ENCODE data around the gene EML3. TPM values are rescaled to one million over a fixed set of nuclear protein-coding genes. Genes with fewer than 3 reads are reported as not detected.

Gene EML3
- total RNA-seq, 1 experiment from 2014 or later = 51.4 TPM

- Mint-ChIP-seq H3K27ac (ENCODE audit: unreplicated experiment) (peak overlapping the region; percentile 78), H3K27me3 (ENCODE audit: unreplicated experiment) (no peaks in the 10 kb centered on the region), H3K36me3 (ENCODE audit: insufficient read depth, unreplicated experiment) (peaks cover 80% of the 10 kb centered on the region), H3K9me3 (ENCODE audit: low read depth, unreplicated experiment) (no peaks in the 10 kb centered on the region), H3K4me1 (ENCODE audit: low read depth, unreplicated experiment) (peaks cover 35% of the 10 kb centered on the region), H3K4me3 (ENCODE audit: low read depth, unreplicated experiment) (peak overlapping the region; percentile 88)
- no TSS peak for BruUV-seq (replicated peaks)
- CTCF ChIA-PET = interaction anchor here (1.1 to 2.1 kb wide), 5 partner anchors 9 to 58 kb away, joined by 3 to 21 read pairs (median 7); partner anchors contain the start of genes B3GAT3 and TUT1
- DNase-seq = no peak
- no peak for TF ChIP-seq CTCF (IDR thresholded peaks at IDR 0.05; ENCODE audit: unreplicated experiment)
- intact Hi-C loops (cut with micrococcal nuclease; ENCODE audit: unreplicated experiment) = no loop called here
Observed at GRCh38 chr11:62600367-62601121, 12.0 kb downstream of the EML3 start.

DNA sequence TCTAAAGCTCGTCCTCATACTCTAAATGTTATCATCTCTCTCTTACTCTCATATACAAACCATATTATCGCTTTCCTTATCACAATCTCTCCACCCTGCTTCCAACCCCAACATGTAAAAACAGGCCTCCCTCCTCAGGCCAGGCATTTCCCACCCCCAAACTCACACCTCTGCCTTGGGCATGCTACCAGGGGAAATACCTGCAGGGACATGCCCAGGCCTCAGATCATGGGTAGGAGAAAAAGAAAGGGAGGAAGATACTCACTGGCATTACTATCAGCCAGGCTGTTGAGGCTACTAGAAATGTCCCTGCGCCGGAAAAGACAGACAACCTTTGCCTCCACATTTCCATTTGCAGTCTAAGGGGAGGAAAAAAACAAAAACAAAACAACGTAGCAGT lies 12.7 kb downstream of the EML3 start:
- no peak for DNase-seq
- CTCF ChIA-PET = interaction anchor here (1.1 to 2.1 kb wide), 2 partner anchors 8 to 22 kb away, joined by 3 to 21 read pairs; partner anchors contain the start of genes B3GAT3 and TUT1
- H3K27ac Mint-ChIP-seq (ENCODE audit: unreplicated experiment) = peak overlapping the region; percentile 78
- H3K27me3 Mint-ChIP-seq (ENCODE audit: unreplicated experiment) = no peaks in the 10 kb centered on the region
- TF ChIP-seq CTCF (IDR thresholded peaks at IDR 0.05; ENCODE audit: unreplicated experiment) = no peak
- no peaks in the 10 kb centered on the region for H3K9me3 Mint-ChIP-seq (ENCODE audit: low read depth, unreplicated experiment)
- H3K36me3 Mint-ChIP-seq (ENCODE audit: insufficient read depth, unreplicated experiment) = peaks cover 80% of the 10 kb centered on the region
- H3K4me3 Mint-ChIP-seq (ENCODE audit: low read depth, unreplicated experiment) = peak overlapping the region; percentile 88
- intact Hi-C loops (cut with micrococcal nuclease; ENCODE audit: unreplicated experiment) = no loop called here
- peaks cover 35% of the 10 kb centered on the region for H3K4me1 Mint-ChIP-seq (ENCODE audit: low read depth, unreplicated experiment)
- BruUV-seq (replicated peaks) = TSS peak; percentile 58

- H3K4me1 Mint-ChIP-seq (ENCODE audit: low read depth, unreplicated experiment) = peaks cover 34% of the 10 kb centered on the region
- BruUV-seq (replicated peaks) = no TSS peak
- no peak for TF ChIP-seq CTCF (IDR thresholded peaks at IDR 0.05; ENCODE audit: unreplicated experiment)
- peak; percentile 69 for DNase-seq
- no peaks in the 10 kb centered on the region for H3K9me3 Mint-ChIP-seq (ENCODE audit: low read depth, unreplicated experiment)
- CTCF ChIA-PET = interaction anchor here (0.6 kb wide), 1 partner anchor 40 kb away, joined by 3 read pairs; no protein-coding TSS in a partner anchor
- H3K4me3 Mint-ChIP-seq (ENCODE audit: low read depth, unreplicated experiment) = peak overlapping the region; percentile 88
- no peaks in the 10 kb centered on the region for H3K27me3 Mint-ChIP-seq (ENCODE audit: unreplicated experiment)
- intact Hi-C loops (cut with micrococcal nuclease; ENCODE audit: unreplicated experiment) = no loop called here
- H3K36me3 Mint-ChIP-seq (ENCODE audit: insufficient read depth, unreplicated experiment) = peaks cover 83% of the 10 kb centered on the region
- H3K27ac Mint-ChIP-seq (ENCODE audit: unreplicated experiment) = peak overlapping the region; percentile 78
Observed at GRCh38 chr11:62599069-62599696, 13.4 kb downstream of the EML3 start.

DNA sequence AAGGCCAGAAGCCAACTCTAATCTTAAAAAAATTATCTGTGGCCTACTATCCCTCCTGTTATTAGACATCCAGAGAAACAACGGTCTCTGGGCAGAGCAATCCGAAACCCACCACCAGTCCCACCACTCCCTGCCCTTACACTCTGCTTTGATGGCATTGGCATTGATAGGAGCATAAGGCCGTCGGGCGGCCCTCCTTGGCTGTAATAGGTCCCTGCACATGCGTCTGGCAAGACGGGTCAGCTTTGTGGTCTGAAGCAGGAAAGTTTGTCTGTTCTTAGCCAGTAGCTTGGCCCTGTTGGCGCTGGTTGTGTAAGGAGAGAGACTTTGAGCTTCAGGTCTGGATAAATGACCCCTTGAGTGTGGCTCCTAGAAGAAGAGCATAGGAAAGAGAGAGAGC lies 17.5 kb downstream of the EML3 start:
- no peak for TF ChIP-seq CTCF (IDR thresholded peaks at IDR 0.05; ENCODE audit: unreplicated experiment)
- intact Hi-C loops (cut with micrococcal nuclease; ENCODE audit: unreplicated experiment) = no loop called here
- peaks cover 79% of the 10 kb centered on the region for H3K36me3 Mint-ChIP-seq (ENCODE audit: insufficient read depth, unreplicated experiment)
- BruUV-seq (replicated peaks) = no TSS peak
- H3K9me3 Mint-ChIP-seq (ENCODE audit: low read depth, unreplicated experiment) = no peaks in the 10 kb centered on the region
- H3K4me1 Mint-ChIP-seq (ENCODE audit: low read depth, unreplicated experiment) = peaks cover 13% of the 10 kb centered on the region
- CTCF ChIA-PET = no interaction called here
- no peak for DNase-seq
- no peak overlapping the region for H3K27ac Mint-ChIP-seq (ENCODE audit: unreplicated experiment)
- no peak overlapping the region for H3K4me3 Mint-ChIP-seq (ENCODE audit: low read depth, unreplicated experiment)
- no peaks in the 10 kb centered on the region for H3K27me3 Mint-ChIP-seq (ENCODE audit: unreplicated experiment)

Measured in Calu3 (cell line).